ENCODE data around the gene ZNF493.

Gene ZNF493

GRCh38 chr19:21410166-21410565 is 13.2 kb downstream of the ZNF493 start:
- Histone ChIP-seq H3K23ac (ENCODE audit: low read length in 2 of 2) (no peak overlapping the region), H2BK120ac (ENCODE audit: low read depth, low read length) (no peak overlapping the region), H3K9me3 (ENCODE audit: control insufficient read depth, low read length) (peaks cover 89% of the 10 kb centered on the region), H3K9ac (ENCODE audit: low read length) (no peak overlapping the region), H3K4me2 (ENCODE audit: low read length, poor library complexity, severe bottlenecking) (no peak overlapping the region), H3K27ac (ENCODE audit: low read length, poor library complexity, severe bottlenecking) (no peak overlapping the region), H3K4me1 (ENCODE audit: control insufficient read depth, insufficient read depth, low read depth, low read length) (no peaks in the 10 kb centered on the region), H3K4me3 (ENCODE audit: insufficient read depth in 1 of 2, low read depth in 1 of 2, low read length in 2 of 2) (no peak overlapping the region), H3K27me3 (ENCODE audit: control insufficient read depth in 1 of 2, insufficient read depth in 1 of 2, low read length in 2 of 2) (no peaks in the 10 kb centered on the region), H3K18ac (ENCODE audit: low read depth in 1 of 2, low read length in 2 of 2) (no peak overlapping the region), H3K4ac (ENCODE audit: low read depth in 1 of 2, low read length in 2 of 2) (no peak overlapping the region), H3K14ac (ENCODE audit: low read length in 2 of 2) (no peak overlapping the region), H2AK5ac (ENCODE audit: low read length, severe bottlenecking) (no peak overlapping the region), H2BK5ac (ENCODE audit: low read depth, low read length, poor library complexity, severe bottlenecking) (no peak overlapping the region), H4K8ac (ENCODE audit: low read length) (no peak overlapping the region), H3K36me3 (ENCODE audit: control insufficient read depth in 1 of 2, insufficient read depth in 2 of 2, low read depth in 1 of 2, low read length in 2 of 2) (peaks cover 36 to 75% of the 10 kb centered on the region in 2 experiments), H2BK12ac (ENCODE audit: low read length in 2 of 2) (no peak overlapping the region), H4K91ac (ENCODE audit: low read length) (no peak overlapping the region), H3K79me1 (replicated peaks; ENCODE audit: low read length, poor library complexity, severe bottlenecking) (peaks cover 7% of the 10 kb centered on the region), H2BK15ac (ENCODE audit: low read depth, poor library complexity, severe bottlenecking) (no peak overlapping the region), H2AFZ (ENCODE audit: low read depth, low read length) (no peak overlapping the region)
- WGBS = no CpG with 5 or more reads among the region's 1 CpG
- no peak for DNase-seq

GRCh38 chr19:21422244-21422643 is 25.3 kb downstream of the ZNF493 start:
- no peak overlapping the region for H2AFZ ChIP-seq (ENCODE audit: low read depth, low read length)
- H3K27ac ChIP-seq (ENCODE audit: low read length, poor library complexity, severe bottlenecking) = no peak overlapping the region
- H3K4me1 ChIP-seq (ENCODE audit: control insufficient read depth, insufficient read depth, low read depth, low read length) = no peaks in the 10 kb centered on the region
- no peak overlapping the region for H2BK120ac ChIP-seq (ENCODE audit: low read depth, low read length)
- no peak overlapping the region for H3K23ac ChIP-seq (ENCODE audit: low read length in 2 of 2)
- no peak overlapping the region for H2AK5ac ChIP-seq (ENCODE audit: low read length, severe bottlenecking)
- no peak overlapping the region for H3K18ac ChIP-seq (ENCODE audit: low read depth in 1 of 2, low read length in 2 of 2)
- no peaks in the 10 kb centered on the region for H3K79me1 ChIP-seq (replicated peaks; ENCODE audit: low read length, poor library complexity, severe bottlenecking)
- no peak overlapping the region for H2BK5ac ChIP-seq (ENCODE audit: low read depth, low read length, poor library complexity, severe bottlenecking)
- H3K4me2 ChIP-seq (ENCODE audit: low read length, poor library complexity, severe bottlenecking) = no peak overlapping the region
- DNase-seq = no peak
- peak overlapping the region in 1 of 2 experiments; percentile 56 for H3K4me3 ChIP-seq (ENCODE audit: insufficient read depth in 1 of 2, low read depth in 1 of 2, low read length in 2 of 2)
- no peak overlapping the region for H3K9ac ChIP-seq (ENCODE audit: low read length)
- H4K91ac ChIP-seq (ENCODE audit: low read length) = no peak overlapping the region
- H3K9me3 ChIP-seq (ENCODE audit: control insufficient read depth, low read length) = peaks cover 94% of the 10 kb centered on the region
- peaks cover 3 to 4% of the 10 kb centered on the region in 2 experiments for H3K36me3 ChIP-seq (ENCODE audit: control insufficient read depth in 1 of 2, insufficient read depth in 2 of 2, low read depth in 1 of 2, low read length in 2 of 2)
- H2BK15ac ChIP-seq (ENCODE audit: low read depth, poor library complexity, severe bottlenecking) = no peak overlapping the region
- H3K14ac ChIP-seq (ENCODE audit: low read length in 2 of 2) = no peak overlapping the region
- no peak overlapping the region for H2BK12ac ChIP-seq (ENCODE audit: low read length in 2 of 2)
- H4K8ac ChIP-seq (ENCODE audit: low read length) = no peak overlapping the region
- no peaks in the 10 kb centered on the region for H3K27me3 ChIP-seq (ENCODE audit: control insufficient read depth in 1 of 2, insufficient read depth in 1 of 2, low read length in 2 of 2)
- H3K4ac ChIP-seq (ENCODE audit: low read depth in 1 of 2, low read length in 2 of 2) = no peak overlapping the region

- no peak overlapping the region for H3K4me2 ChIP-seq (ENCODE audit: low read length, poor library complexity, severe bottlenecking)
Measured at GRCh38 chr19:21423057-21424041, 26.4 kb downstream of the ZNF493 start.

GRCh38 chr19:21430675-21431074 is 33.7 kb downstream of the ZNF493 start:
- 94% methylated on average over 5 of the region's 5 CpGs for WGBS

More at GRCh38 chr19:21423057-21424041, 26.4 kb downstream of the ZNF493 start:
- Histone ChIP-seq H3K79me1 (replicated peaks; ENCODE audit: low read length, poor library complexity, severe bottlenecking) (no peaks in the 10 kb centered on the region), H3K4ac (ENCODE audit: low read depth in 1 of 2, low read length in 2 of 2) (no peak overlapping the region), H4K91ac (ENCODE audit: low read length) (no peak overlapping the region), H3K18ac (ENCODE audit: low read depth in 1 of 2, low read length in 2 of 2) (no peak overlapping the region), H2BK12ac (ENCODE audit: low read length in 2 of 2) (no peak overlapping the region), H3K9me3 (ENCODE audit: control insufficient read depth, low read length) (peaks cover 96% of the 10 kb centered on the region), H4K8ac (ENCODE audit: low read length) (no peak overlapping the region), H2BK120ac (ENCODE audit: low read depth, low read length) (no peak overlapping the region), H3K9ac (ENCODE audit: low read length) (no peak overlapping the region), H2AK5ac (ENCODE audit: low read length, severe bottlenecking) (no peak overlapping the region), H3K36me3 (ENCODE audit: control insufficient read depth in 1 of 2, insufficient read depth in 2 of 2, low read depth in 1 of 2, low read length in 2 of 2) (peaks cover 3 to 4% of the 10 kb centered on the region in 2 experiments), H2BK15ac (ENCODE audit: low read depth, poor library complexity, severe bottlenecking) (no peak overlapping the region), H3K4me3 (ENCODE audit: insufficient read depth in 1 of 2, low read depth in 1 of 2, low read length in 2 of 2) (peak overlapping the region in 1 of 2 experiments; percentile 56), H3K4me1 (ENCODE audit: control insufficient read depth, insufficient read depth, low read depth, low read length) (no peaks in the 10 kb centered on the region), H2AFZ (ENCODE audit: low read depth, low read length) (no peak overlapping the region), H3K14ac (ENCODE audit: low read length in 2 of 2) (no peak overlapping the region), H3K27me3 (ENCODE audit: control insufficient read depth in 1 of 2, insufficient read depth in 1 of 2, low read length in 2 of 2) (no peaks in the 10 kb centered on the region), H3K23ac (ENCODE audit: low read length in 2 of 2) (no peak overlapping the region), H2BK5ac (ENCODE audit: low read depth, low read length, poor library complexity, severe bottlenecking) (no peak overlapping the region), H3K27ac (ENCODE audit: low read length, poor library complexity, severe bottlenecking) (no peak overlapping the region)
- DNase-seq = no peak
- 100% methylated on average over 1 of the region's 1 CpG for WGBS

More at GRCh38 chr19:21430675-21431074, 33.7 kb downstream of the ZNF493 start:
- no peak overlapping the region for H3K23ac ChIP-seq (ENCODE audit: low read length in 2 of 2)
- H3K27me3 ChIP-seq (ENCODE audit: control insufficient read depth in 1 of 2, insufficient read depth in 1 of 2, low read length in 2 of 2) = no peaks in the 10 kb centered on the region
- no peak overlapping the region for H2AFZ ChIP-seq (ENCODE audit: low read depth, low read length)
- H2BK5ac ChIP-seq (ENCODE audit: low read depth, low read length, poor library complexity, severe bottlenecking) = no peak overlapping the region
- H3K4me2 ChIP-seq (ENCODE audit: low read length, poor library complexity, severe bottlenecking) = no peak overlapping the region
- H3K4ac ChIP-seq (ENCODE audit: low read depth in 1 of 2, low read length in 2 of 2) = no peak overlapping the region
- H2BK120ac ChIP-seq (ENCODE audit: low read depth, low read length) = no peak overlapping the region
- H3K4me3 ChIP-seq (ENCODE audit: insufficient read depth in 1 of 2, low read depth in 1 of 2, low read length in 2 of 2) = no peak overlapping the region
- no peak overlapping the region for H4K91ac ChIP-seq (ENCODE audit: low read length)
- no peak overlapping the region for H2BK12ac ChIP-seq (ENCODE audit: low read length in 2 of 2)
- no peak overlapping the region for H3K18ac ChIP-seq (ENCODE audit: low read depth in 1 of 2, low read length in 2 of 2)
- no peak for DNase-seq
- H2AK5ac ChIP-seq (ENCODE audit: low read length, severe bottlenecking) = no peak overlapping the region
- H3K27ac ChIP-seq (ENCODE audit: low read length, poor library complexity, severe bottlenecking) = no peak overlapping the region
- H3K36me3 ChIP-seq (ENCODE audit: control insufficient read depth in 1 of 2, insufficient read depth in 2 of 2, low read depth in 1 of 2, low read length in 2 of 2) = no peaks in the 10 kb centered on the region
- peaks cover 91% of the 10 kb centered on the region for H3K9me3 ChIP-seq (ENCODE audit: control insufficient read depth, low read length)
- H3K4me1 ChIP-seq (ENCODE audit: control insufficient read depth, insufficient read depth, low read depth, low read length) = no peaks in the 10 kb centered on the region
- H3K14ac ChIP-seq (ENCODE audit: low read length in 2 of 2) = no peak overlapping the region
- H4K8ac ChIP-seq (ENCODE audit: low read length) = no peak overlapping the region
- no peak overlapping the region for H2BK15ac ChIP-seq (ENCODE audit: low read depth, poor library complexity, severe bottlenecking)
- no peak overlapping the region for H3K9ac ChIP-seq (ENCODE audit: low read length)
- H3K79me1 ChIP-seq (replicated peaks; ENCODE audit: low read length, poor library complexity, severe bottlenecking) = no peaks in the 10 kb centered on the region
